ENCODE data around the gene SLC12A8.

The SLC12A8 gene

DNA sequence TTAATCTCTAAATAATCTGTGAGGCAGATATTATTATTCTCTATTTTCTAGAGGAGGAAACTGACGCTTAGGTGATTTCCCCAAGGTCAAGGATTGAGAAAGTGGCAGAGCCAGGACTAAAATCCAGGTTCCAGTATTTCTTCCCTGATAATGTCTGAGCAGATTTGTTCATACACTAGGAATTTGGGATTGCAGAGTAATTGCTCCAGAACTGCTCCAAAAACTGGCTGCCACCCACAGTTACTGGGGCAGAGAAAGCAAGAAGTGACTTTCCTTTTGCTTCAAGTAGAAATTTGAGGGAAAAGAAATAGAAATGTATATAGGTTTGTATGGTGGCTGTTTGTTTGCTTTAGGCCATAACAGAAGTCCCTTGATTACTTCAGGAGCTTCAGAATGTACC, 60.6 kb downstream of the SLC12A8 start:
- no peak for DNase-seq (ENCODE audit: low read depth)

DNA sequence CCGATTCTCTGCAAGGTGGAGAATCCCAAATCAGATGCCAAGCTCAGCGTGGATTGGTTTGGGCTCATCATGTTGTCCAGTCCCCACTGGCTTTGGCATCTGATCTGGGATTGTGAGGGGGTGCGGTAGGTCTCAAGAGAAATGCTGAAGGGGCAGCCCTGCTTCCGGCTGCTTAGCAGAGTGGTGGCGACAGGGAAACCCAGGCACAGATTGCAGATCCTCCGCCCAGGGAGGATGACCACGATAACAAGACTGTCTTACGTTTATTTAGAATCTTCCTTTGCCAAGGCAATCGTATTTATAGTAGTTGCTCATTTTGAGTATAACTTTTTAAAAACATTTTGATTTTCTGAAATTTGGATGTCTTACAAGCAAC, 61.1 kb downstream of the SLC12A8 start:
- no peak for DNase-seq (ENCODE audit: low read depth)

DNA sequence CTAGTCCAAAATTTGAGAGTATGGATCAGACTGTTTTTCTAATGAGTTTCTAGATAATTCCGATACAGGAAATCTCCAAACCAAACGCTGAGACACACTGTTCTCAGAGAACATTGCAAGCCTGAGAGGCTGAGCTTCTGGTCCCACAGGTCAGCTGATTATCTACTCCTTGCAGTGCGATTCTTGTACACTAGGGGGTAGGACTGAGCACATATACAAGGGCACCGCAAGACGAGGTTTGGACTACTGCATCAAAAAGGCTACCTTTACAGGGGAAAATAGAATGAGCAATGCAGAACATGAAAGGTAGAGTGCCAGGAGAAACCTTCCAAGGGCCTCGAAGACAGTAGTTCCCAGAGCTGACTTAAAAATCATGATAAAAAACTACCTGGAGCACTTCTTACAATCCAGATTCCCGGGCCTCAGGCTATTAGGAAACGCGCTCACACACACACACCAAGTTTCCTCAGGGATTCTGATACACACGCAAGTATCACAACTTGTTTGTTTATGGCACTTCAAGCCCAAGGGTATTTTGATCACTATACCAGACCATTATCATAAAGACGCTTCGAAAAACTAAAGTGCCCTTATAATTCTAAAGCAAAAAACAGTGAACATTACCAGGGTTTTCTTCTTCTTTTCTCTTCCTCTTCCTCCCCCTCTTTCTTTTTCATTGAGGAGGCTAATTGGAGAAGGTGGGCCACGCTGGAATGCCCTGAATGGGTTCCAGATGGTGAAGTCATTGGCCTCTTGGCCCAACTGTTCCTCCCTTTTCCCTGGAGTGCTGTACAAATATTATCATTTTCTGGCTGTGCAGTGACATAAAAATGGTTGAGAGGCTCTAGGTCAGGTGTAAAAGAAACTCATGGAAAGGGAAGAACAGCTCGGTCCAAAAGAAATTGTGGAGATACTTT, 61.8 kb downstream of the SLC12A8 start:
- DNase-seq (ENCODE audit: low read depth), result peak; percentile 40

DNA sequence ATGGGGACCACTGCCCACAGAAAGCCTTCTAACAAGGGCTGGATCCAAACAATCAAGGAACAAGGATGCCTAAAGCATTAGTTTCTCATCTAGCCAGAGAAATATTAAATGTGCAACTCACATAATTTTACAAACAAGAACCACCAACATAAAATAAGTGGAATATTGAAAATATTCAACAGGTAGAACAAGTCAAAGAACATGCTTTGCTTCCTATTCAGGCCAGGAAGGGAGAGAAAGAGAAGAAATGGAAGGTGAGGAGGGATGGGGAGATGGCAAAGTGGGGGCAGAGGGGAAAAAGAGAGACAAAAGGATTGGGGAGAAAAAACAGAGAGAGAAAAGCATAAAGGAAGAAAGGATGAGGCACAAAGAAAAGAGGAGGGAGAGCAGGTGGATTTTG, 63.1 kb downstream of the SLC12A8 start:
- no peak for DNase-seq (ENCODE audit: low read depth)

DNA sequence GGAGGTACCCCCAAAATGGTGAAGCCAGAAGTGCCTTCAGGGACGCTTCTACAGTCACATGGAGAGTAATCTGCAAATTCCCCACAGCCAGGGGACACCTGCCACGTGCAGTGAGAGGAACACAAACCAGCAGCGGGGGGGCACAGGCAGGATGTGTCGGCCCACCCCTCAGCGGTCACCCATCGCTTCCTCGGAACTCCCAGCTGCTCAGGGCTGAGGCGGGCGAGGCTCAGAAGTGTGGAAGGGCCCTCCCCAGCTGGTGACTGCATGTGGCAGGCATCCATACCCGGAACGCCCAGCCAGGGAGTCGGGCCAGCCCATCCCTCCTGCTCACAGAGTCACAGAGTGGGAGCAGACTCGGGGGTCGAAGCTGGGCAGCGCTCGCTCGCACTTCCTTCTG, 63.7 kb downstream of the SLC12A8 start:
- DNase-seq (ENCODE audit: low read depth), result no peak

DNA sequence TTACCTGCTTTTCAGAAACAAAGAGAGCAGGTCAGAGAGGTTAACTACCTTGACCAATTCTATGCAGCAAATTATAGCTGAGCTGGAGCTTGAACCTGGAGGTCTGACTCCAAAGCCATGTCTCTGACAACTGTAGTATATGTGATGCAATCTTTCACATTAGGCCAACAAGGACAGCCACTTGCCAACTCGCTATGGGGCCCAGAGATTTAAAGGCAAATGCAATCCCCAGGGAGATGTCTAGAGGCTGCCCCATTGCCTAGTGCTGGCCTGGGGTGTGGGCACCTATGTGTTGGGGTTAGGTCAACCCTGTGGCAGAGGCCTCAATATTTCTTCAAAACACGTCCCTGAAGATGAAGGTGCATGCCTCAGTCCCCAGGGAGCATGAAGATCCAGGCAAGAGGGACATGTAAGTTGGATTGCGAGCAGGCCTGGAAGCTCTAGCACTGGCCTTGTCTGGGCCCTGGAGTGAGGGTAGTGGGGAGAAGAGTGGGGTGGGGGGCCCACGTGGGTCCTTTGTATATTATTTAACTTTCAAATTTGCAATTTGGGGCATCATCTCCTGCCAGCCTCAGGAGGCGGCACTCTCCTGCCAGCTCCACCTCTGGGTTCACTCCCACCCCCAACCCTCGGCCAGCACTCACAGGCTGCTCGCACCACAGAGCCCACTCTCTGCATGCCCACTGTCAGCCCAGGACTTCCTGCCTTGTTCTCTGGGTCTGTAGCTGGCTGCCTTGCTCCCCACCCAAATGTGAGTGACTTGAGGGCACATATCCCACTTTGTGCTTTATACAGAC, 64.3 kb downstream of the SLC12A8 start:
- no peak for DNase-seq (ENCODE audit: low read depth)

DNA sequence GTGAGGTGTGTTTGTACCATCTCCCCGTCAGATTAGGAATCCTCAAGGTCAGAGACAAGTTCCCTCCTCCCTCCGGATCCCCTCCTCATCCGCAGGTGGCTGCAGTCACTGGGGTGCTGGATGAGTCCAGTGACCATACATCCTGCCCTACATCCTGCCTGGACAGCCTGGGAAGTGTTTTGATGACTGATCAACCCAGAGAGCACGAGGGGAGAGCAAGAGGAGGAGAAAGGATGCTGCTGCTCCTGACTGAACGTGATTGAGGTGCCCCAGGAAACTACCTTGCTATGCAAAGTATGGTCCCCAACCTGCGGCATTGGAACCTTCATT, 65.1 kb downstream of the SLC12A8 start:
- no peak for DNase-seq (ENCODE audit: low read depth)

DNA sequence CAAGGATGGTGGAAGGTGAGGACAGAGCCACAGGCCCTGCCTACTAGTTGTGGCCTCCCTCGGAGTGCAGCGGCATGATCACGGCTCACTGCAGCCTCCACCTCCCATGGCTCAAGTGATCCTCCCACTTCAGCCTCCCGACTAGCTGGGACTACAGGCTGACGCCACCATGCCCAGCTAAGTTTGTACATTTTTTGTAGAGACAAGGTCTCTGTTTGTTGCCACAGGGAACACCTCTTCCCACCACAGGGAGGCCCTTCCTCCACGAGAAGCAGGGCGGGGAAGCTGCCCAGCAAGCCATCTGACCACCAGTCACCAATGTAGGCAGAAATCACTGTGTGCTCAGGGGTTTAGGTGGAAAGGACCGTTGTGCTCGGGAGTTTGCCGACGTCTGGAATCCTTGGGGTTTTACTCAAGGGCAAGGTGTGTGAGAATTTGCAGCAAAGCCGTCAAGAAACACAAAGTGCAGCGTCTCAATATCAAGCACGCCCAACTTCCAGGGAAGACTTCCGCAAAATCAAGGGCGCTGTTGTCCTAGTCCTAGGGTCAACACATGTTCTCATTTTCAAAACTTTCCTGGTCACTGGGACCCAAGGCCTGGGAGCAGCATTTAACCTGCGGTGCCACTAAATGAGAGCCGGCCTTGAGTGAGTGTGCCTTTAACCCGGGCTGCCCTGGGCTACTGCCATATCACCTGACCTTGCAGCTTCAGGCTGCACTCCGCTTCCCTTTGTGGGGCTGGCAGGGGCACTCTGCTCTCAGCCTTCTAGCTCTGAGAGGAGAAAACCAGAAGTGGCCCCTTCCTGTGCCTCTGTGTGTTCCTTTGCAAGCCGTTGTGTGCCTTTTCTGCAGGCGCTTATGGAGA, 65.7 kb downstream of the SLC12A8 start:
- DNase-seq (ENCODE audit: low read depth), result no peak

DNA sequence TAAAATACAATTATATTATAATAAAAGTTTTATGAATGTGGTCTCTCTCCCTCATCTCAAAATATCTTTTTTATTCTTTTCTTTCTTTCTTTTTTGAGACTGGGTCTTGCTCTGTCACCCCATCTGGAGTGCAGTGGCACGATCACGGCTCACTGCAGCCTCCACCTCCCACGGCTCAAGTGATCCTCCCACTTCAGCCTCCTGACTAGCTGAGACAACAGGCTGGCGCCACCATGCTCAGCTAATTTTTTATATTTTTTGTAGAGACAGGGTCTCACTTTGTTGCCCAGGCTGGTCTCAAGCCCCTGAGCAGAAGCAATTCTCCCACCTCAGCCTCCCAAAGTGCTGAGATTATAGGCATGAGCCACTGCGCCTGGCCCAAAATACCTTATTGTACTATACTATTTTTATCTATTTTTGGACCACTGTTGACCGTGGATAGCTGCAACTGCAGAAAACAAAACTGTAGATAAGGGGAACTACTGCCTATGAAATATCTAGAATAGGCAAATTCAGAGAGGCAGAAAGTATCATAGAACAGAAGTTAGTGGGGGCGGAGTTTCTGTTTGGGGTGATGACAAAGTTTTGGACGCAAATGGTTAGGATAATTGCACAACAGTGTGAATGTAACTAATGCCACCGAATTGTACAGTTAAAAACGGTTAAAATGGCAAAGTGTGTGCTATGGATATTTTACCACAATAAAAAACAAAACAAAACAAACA, 66.6 kb downstream of the SLC12A8 start:
- no peak for DNase-seq (ENCODE audit: low read depth)

DNA sequence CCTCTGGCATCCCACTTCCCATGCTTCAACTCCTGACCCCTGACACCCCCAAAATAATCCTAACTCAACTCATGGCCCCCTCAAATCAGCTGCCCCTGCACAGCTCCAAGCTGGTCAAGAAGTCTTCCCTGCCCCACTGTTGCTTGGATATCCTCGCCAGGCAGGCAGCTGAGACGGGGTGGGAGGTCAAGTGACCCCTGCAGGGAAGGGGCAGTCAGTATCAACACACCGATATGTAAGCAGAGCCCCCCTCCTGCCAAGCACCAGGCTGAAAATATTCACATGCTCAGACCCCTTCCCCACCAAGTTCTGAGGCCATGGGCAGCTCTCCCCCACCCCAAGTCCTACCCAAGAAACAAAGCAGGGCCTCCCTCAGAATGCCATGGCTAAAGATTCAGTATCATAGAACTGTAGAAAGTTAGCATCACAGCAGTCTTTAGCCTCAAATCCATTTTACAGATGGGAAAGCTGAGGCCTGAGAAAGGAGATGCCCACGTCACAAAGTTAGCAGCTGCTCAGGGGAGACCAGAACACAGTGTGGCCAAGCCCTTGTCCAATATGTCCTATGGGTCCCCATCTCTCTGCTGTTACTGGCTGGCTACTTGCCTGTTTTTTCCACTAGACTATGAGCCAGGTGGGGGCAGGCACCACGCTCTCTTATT, 67.8 kb downstream of the SLC12A8 start:
- no peak for DNase-seq (ENCODE audit: low read depth)

DNA sequence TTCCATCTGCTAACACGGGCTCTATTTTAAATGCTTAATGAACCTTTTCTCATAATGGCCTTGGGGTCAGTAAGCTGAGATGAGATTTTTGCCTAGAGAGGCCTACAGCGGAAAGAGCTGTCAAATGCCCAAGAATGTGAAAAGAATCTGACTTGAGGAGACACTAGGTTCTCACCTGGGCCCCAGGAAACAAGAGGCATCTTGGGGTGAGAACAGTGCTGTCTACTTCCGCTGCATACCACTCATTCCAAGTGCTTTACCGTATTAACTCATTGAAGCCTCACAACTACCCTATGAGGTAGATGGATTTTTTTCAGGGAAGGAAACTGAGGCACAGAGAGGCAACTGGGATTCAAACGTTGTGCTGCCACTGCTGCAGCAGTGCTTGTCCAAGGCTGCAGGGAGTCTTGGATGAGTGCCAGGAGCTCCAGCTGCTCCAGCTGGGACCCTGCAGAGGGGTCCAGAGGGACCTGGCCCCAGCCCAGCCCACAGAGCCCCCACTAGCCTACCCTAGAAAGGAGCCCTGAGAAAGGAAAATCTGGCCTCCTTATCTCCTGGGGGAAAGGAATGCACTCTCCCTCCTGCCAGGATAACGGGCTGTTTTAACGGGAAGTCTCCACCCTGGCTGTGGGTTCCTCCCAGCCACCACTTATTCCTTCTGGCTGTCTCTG, 68.4 kb downstream of the SLC12A8 start:
- no peak for DNase-seq (ENCODE audit: low read depth)

DNA sequence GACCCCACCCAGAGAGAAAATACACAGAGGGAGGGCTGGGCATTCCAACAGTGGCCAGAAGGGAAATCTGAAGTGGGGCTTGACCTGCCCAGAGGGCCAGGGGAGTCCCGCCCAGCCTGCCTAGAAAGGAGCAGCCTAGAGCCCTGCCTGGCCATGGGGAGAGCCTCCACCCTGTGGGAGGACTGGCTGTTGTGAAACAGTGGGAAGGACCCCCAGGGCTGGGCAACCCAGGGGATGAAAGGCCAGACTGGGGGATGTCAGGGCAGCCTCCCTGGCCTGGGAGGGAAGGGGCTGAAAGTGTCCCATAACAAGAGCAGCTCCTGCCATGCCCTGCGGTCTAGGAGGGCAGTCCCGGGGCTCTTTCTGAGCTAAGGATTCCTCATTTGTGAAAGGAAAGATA, 69.0 kb downstream of the SLC12A8 start:
- no peak for DNase-seq (ENCODE audit: low read depth)

DNA sequence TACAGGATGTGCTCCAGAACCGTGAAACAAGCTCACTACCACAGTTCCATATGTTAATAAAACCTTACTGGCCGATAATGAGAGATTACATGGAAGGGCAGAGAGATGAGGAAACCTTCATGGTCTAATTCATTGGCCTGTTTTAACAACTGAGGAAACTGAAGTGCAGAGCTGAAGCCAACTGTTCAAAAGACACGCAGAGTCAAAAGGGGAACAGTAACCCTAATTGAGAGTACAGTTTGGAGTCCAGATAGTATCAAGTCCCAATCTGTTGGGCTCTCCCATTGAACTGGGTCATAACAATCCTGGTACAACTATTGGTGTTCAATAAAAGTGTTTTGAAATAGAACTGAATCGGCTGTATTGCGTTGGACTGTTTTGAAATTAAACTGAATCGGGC, 69.6 kb downstream of the SLC12A8 start:
- no peak for DNase-seq (ENCODE audit: low read depth)

DNA sequence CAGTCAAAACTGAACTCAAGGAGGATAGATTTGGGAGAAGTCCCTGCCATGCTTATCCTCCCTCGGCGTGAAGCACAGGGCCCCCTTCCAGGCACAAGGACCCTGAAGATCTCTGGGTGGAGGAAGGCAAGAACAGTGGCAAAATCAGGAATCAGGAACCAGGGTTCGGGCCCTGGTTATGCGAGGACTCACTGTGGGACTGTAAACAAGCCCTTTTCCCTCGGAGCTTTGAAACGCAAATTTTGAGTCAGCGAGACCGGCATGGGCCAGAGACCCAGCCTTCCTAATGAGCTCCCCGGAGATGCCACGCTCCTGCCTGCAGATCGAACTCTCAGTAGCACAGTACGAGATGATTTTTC, 70.1 kb downstream of the SLC12A8 start:
- DNase-seq (ENCODE audit: low read depth), result no peak

DNA sequence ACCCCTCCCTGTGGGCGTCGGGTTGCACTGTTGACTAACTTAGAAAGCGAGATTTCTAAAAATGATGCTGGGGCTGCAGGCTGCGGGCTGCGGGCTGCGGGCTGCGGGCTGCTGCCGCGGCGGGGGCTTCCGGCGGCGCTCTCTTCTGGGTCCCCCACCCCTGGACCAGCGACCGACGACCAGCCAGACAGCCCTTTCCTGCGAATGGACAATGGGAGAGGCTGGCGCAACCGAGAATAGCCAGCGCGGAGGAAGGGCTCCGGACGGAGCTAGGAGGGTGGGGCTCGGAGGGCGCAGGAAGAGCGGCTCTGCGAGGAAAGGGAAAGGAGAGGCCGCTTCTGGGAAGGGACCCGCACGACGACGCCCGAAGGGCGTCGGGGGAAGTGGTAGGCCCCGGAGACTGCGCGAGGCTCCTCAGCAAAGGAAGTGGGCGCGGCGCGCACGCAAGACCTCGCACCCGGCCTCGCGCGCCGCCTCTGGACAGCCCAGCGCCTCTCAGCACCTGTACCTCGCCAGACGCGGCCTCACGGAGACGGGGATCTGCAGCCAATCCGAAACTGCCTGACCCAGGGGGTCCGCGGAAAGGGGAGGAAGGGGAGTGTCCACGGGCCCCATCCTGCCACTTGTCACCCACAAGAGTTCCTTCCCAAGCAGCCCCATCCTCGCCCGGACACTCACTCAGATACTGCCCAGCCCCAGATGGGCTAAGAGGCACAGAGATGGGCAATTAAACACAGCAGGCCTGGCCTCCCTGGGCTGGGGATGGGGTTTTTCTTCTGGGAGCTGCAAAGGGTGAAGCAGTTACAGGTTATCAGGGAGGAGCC, 70.7 kb downstream of the SLC12A8 start:
- DNase-seq (ENCODE audit: low read depth), result peak; percentile 56

DNA sequence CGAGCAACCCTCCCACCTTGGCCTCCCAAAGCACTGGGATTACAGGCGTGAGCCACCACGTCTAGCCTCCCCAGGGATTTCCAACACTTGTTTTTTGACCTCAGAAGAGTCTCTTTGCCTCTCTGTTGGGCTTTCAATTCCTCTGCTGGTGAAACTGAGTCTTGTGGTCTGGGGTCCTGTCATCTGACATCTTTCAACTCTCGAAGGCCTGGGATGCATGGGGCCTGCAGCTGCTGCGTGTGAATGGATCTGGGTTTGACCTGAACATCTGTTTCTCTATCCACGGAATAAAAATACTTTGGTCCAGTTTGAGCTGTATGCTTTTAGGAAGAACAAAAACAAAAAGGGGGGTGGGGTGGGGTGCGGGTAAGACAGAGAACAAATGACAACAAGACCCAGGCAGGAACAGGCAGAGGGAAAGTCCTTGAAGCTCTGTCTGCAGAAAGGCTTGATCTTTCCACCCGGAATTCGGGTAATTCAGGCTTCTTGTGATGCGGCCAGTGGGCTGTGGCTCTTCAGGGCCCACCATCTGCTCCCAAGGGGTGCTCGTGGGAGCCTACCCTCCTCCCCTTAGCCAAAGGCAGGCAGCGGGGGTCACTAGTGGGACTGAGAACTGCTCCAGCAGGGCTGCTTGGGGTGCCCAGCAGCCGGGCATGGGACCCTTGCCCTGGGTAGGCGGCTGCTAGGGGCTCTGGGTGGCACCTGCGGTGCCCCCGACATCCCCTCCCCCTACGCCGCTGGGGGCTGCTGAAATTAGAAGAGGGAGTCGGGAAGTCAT, 71.5 kb downstream of the SLC12A8 start:
- no peak for DNase-seq (ENCODE audit: low read depth)

DNA sequence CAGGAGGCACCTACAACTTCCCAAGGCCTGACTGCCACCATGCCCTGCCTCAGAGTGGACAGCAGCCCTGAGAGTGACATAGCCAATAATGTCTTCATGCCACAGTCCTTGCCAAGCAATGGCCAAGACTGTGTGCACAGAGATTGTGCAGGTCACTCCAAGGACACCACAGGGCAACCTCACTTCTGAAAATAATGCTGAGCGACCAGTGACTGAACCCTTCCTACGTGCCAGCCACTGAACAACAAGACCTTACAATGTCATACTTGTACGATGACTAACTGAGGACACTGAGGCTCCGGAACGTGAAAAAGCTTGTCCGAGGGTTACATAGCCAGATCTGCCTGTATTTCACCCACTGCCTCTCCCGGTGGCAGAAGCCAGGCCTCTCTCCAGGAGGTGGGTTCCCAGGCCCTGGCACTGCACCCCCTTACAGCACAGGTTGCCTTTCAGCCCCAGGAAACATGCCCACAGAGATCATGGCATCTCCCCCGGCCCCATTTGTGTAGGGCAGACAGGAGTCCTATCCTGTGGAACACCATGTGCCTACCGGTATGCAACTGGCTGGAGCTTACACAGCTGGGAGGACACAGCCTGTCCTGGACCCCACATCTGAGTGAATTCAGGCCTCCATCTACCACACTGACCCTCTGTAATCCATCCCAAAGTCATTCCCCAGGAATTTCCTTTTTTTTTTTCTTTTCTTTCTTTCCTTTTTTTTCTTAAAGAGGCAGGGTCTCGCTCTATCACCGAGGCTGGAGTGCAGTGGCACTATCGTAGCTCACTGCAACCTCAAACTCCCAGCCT, 72.3 kb downstream of the SLC12A8 start:
- DNase-seq (ENCODE audit: low read depth), result no peak

DNA sequence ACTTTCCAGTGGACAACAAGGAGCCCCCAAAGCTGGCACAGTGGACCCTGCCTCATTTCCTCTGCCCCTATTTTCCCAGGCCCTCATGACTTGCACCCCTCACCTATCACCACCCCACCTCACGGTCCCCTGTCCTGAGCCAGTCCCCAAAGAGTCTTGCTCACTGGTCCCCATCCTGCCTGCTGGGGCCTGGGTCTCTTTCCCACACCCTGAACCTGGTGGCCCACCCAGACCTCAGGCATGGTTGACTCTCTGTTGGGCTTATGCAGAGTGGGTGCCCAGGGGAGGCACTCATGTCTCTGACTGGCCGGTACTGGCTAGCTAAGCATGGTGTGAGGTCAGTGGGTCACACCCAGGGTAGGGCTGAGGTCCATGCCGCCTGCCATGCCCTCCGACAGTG, 73.2 kb downstream of the SLC12A8 start:
- DNase-seq (ENCODE audit: low read depth), result no peak

Measured in activated gamma-delta T cell treated with anti-CD3 and anti-CD28 coated beads, Interleukin-2, amount 50 U/mL, for 16 hours (primary cell).